Skeletal muscle satellite cell (primary cell): ENCODE results near the gene MAP7.
A peak's percentile ranks its signal among the peaks of the same experiment; 100 is the strongest.

Experiments used
- H3K27me3 ChIP-seq: 2 replicates; pipeline ENCODE4 v1.7.0; 2013; ENCODE audit warnings: low read length; ENCODE audit not compliant: control insufficient read depth, insufficient read depth
- H3K36me3 ChIP-seq: 2 replicates; pipeline ENCODE4 v1.7.0; 2013; ENCODE audit warnings: mild to moderate bottlenecking, control low read depth, low read length; ENCODE audit not compliant: insufficient read depth
- H3K4me1 ChIP-seq: 2 replicates; pipeline ENCODE4 v1.7.0; 2013; ENCODE audit warnings: low read length; ENCODE audit not compliant: control insufficient read depth, insufficient read depth
- H3K4me2 ChIP-seq: 2 replicates; pipeline ENCODE4 v1.7.0; 2013; ENCODE audit warnings: mild to moderate bottlenecking, low read length
- H3K4me3 ChIP-seq: 2 replicates; pipeline ENCODE4 v1.7.0; 2013; ENCODE audit warnings: low read length
- H3K9ac ChIP-seq: 2 replicates; pipeline ENCODE4 v1.7.0; 2013; ENCODE audit warnings: mild to moderate bottlenecking, low read depth, low read length, moderate library complexity
- H3K9me3 ChIP-seq: replicated peaks from 2 replicates; pipeline ENCODE4 v1.7.0; 2013; ENCODE audit warnings: mild to moderate bottlenecking, control low read depth, low read length

Gene MAP7

DNA sequence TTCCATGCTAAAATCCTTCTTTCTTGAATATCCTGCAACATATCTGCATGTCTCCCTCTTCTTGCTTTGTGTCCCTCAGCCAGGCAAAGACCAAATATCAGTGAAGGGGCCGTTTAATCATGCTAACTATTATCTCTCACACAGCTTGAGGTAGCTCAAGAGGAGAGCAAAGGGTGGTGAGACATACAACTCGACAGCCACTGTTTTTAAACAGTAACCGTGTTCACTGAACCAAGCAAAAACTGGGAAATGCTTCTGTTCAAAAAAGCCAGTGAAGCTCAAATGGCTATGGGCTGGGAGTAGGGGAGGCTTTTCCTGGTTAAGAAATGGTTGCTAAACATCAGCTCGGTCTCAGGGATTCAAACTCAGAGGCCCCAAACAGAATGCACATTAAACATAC, 83.4 kb downstream of the MAP7 start:
- Histone ChIP-seq H3K4me1 (peaks cover 3% of the 10 kb centered on the region), H3K36me3 (no peaks in the 10 kb centered on the region), H3K27me3 (peaks cover 20% of the 10 kb centered on the region), H3K4me3 (no peak overlapping the region), H3K9ac (no peak overlapping the region), H3K9me3 (no peaks in the 10 kb centered on the region), H3K4me2 (no peak overlapping the region)

GRCh38 chr6:136465766-136466303, 84.4 kb downstream of the MAP7 start:
- no peak overlapping the region for H3K4me3 ChIP-seq
- H3K9me3 ChIP-seq, result no peaks in the 10 kb centered on the region
- H3K4me1 ChIP-seq, result peaks cover 3% of the 10 kb centered on the region
- H3K36me3 ChIP-seq, result no peaks in the 10 kb centered on the region
- H3K27me3 ChIP-seq, result peaks cover 20% of the 10 kb centered on the region
- H3K9ac ChIP-seq, result no peak overlapping the region
- H3K4me2 ChIP-seq, result no peak overlapping the region

DNA sequence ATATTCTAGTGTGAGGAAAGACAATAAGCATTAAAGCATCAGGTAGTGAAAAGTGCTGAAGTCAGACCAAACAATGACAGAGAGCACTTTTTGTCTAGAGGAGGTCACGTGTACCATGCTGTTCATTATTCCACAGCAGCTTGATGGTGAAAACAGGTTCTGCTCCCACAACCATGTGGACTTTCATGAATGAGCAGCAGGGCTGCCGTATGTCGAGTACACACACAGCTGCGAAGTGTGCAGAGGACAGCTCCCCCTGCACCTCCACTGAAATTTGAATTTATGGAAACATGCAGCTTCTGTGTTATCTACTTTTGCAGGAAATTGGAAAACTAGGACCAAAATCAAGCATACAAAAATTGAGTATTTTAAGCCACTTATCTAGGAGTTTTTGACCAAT, 85.3 kb downstream of the MAP7 start:
- H3K4me1 ChIP-seq, result peaks cover 3% of the 10 kb centered on the region
- H3K4me2 ChIP-seq, result no peak overlapping the region
- no peaks in the 10 kb centered on the region for H3K36me3 ChIP-seq

GRCh38 chr6:136464148-136464547, 86.1 kb downstream of the MAP7 start:
- Histone ChIP-seq H3K9ac (no peak overlapping the region), H3K4me2 (no peak overlapping the region), H3K27me3 (peaks cover 16% of the 10 kb centered on the region), H3K4me3 (no peak overlapping the region), H3K4me1 (peaks cover 3% of the 10 kb centered on the region), H3K36me3 (no peaks in the 10 kb centered on the region), H3K9me3 (no peaks in the 10 kb centered on the region)

More for the DNA sequence above, 85.3 kb downstream of the MAP7 start:
- no peaks in the 10 kb centered on the region for H3K9me3 ChIP-seq
- H3K9ac ChIP-seq, result no peak overlapping the region
- H3K4me3 ChIP-seq, result no peak overlapping the region
- H3K27me3 ChIP-seq, result peaks cover 15% of the 10 kb centered on the region

GRCh38 chr6:136463743-136464142, 86.5 kb downstream of the MAP7 start:
- Histone ChIP-seq H3K4me2 (no peak overlapping the region), H3K9me3 (no peaks in the 10 kb centered on the region), H3K36me3 (no peaks in the 10 kb centered on the region), H3K9ac (no peak overlapping the region), H3K4me1 (peaks cover 3% of the 10 kb centered on the region), H3K4me3 (no peak overlapping the region), H3K27me3 (peaks cover 17% of the 10 kb centered on the region)

DNA sequence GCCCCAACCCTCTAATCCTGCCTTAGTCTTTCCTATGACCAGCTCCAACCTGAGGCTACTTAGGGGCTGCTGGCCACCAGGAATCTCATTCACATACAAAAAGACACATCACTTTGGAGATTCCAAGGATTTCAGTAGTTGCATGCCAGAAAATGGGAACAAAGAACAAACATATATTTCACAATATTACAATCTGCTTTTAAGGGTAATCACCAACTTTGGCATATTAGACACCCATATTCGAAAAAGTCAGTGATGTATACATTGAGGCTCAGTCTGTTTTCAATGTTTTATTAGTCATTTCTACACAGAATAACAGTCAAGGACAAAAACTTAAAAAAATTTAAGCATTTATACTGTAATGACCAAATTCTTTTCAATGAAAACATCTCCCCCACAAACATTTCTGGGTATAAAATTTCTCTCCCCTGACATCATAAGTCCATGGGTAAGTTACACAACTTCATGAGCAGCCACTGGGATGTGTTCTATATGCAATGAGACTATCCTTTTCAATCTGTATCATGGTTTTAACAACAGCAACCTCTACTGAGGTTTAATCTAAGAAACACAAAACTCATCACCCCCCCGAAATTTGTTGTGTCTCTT, 103.5 kb downstream of the MAP7 start:
- Histone ChIP-seq H3K9ac (peak overlapping the region; percentile 31), H3K36me3 (no peaks in the 10 kb centered on the region), H3K4me1 (peaks cover 6% of the 10 kb centered on the region), H3K9me3 (no peaks in the 10 kb centered on the region), H3K4me2 (no peak overlapping the region), H3K27me3 (peaks cover 12% of the 10 kb centered on the region), H3K4me3 (no peak overlapping the region)

- no peaks in the 10 kb centered on the region for H3K9me3 ChIP-seq
- peaks cover 6% of the 10 kb centered on the region for H3K4me1 ChIP-seq
- H3K27me3 ChIP-seq, result peaks cover 12% of the 10 kb centered on the region
- no peak overlapping the region for H3K4me2 ChIP-seq
- no peaks in the 10 kb centered on the region for H3K36me3 ChIP-seq
- no peak overlapping the region for H3K4me3 ChIP-seq
- H3K9ac ChIP-seq, result no peak overlapping the region
These were observed 104.1 kb downstream of the MAP7 start for GRCh38 chr6:136446145-136446544.

DNA sequence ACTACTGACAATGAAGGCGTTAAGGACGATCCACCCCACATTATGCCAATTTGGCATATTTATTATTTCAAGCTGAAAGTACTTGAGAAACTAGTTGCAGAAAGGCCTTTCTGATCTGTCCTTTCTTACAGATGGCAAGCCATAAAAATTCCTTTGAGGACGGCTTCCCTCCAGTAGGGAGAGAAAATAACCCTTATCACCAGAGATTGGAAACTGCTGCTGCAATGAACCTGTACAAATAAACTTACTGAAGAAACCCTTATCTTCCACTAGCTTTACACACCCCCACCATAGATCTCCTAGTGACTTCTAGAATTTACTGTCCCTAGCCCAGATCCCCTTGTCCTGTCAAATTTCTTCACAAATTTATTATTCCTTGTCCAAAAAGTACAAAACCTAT, 105.2 kb downstream of the MAP7 start:
- Histone ChIP-seq H3K4me1 (peaks cover 6% of the 10 kb centered on the region), H3K27me3 (peaks cover 12% of the 10 kb centered on the region), H3K9ac (no peak overlapping the region), H3K36me3 (no peaks in the 10 kb centered on the region), H3K9me3 (no peaks in the 10 kb centered on the region), H3K4me3 (no peak overlapping the region), H3K4me2 (no peak overlapping the region)

DNA sequence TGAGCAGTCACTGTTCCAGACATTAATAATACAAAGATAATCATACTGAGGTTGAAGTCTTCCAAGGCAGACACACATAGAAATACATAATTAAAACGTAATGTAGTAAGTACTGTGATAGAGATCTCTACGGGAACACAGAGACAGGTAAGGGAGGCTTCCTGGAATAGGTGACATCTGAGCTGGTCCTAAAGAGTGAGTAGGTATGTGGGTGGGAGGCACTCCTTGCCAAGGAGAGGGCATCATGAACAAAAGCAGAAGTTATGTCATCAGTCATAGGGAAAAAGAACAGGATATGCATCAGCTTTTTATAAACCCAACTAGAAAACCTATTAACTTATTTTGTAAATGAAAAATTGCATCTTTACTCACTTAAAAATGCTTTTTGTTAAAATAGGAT, 110.0 kb downstream of the MAP7 start:
- Histone ChIP-seq H3K27me3 (peaks cover 3% of the 10 kb centered on the region), H3K4me2 (no peak overlapping the region), H3K36me3 (no peaks in the 10 kb centered on the region), H3K4me1 (no peaks in the 10 kb centered on the region), H3K9me3 (no peaks in the 10 kb centered on the region), H3K4me3 (no peak overlapping the region), H3K9ac (no peak overlapping the region)

- no peak overlapping the region for H3K4me2 ChIP-seq
These were observed 110.6 kb downstream of the MAP7 start for GRCh38 chr6:136439514-136440190.

GRCh38 chr6:136438441-136438840, 111.8 kb downstream of the MAP7 start:
- Histone ChIP-seq H3K4me2 (no peak overlapping the region), H3K9ac (no peak overlapping the region), H3K4me3 (no peak overlapping the region), H3K9me3 (no peaks in the 10 kb centered on the region), H3K4me1 (no peaks in the 10 kb centered on the region), H3K27me3 (no peaks in the 10 kb centered on the region), H3K36me3 (no peaks in the 10 kb centered on the region)

More at GRCh38 chr6:136439514-136440190, 110.6 kb downstream of the MAP7 start:
- no peaks in the 10 kb centered on the region for H3K27me3 ChIP-seq
- no peak overlapping the region for H3K9ac ChIP-seq
- no peak overlapping the region for H3K4me3 ChIP-seq
- H3K4me1 ChIP-seq, result no peaks in the 10 kb centered on the region
- no peaks in the 10 kb centered on the region for H3K9me3 ChIP-seq
- H3K36me3 ChIP-seq, result no peaks in the 10 kb centered on the region

DNA sequence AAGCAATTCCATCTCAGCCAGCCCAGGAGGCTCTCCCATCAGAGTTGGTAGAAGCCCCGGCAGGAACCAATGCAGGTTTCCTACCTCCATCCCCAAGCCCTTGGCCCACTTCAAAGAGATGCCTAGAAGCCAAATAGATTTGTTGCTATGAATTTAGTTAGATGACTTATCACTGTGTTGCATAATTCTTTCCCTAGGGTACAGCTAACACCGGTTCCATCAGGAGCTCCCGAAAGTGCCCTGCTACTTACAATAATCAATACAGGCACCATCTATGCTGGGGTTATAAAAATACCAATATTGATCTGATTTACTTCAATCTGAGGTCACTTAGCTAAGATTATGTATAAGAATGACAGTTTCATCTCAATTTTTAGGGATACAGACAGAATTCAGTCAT, 113.0 kb downstream of the MAP7 start:
- H3K9ac ChIP-seq, result no peak overlapping the region
- no peaks in the 10 kb centered on the region for H3K4me1 ChIP-seq
- no peaks in the 10 kb centered on the region for H3K9me3 ChIP-seq
- no peaks in the 10 kb centered on the region for H3K36me3 ChIP-seq
- no peaks in the 10 kb centered on the region for H3K27me3 ChIP-seq
- H3K4me3 ChIP-seq, result no peak overlapping the region
- no peak overlapping the region for H3K4me2 ChIP-seq
